Stimulated activated CD4-positive, alpha-beta T cell treated with anti-CD3 and anti-CD28 coated beads, Interleukin-2, amount 100 ng/mL, for 48 hours (primary cell): Measurements from ENCODE around the gene MAGEA2.
"Not testable (repeated sequence)": the region's sequence is repeated elsewhere in the genome, so short reads cannot be mapped to it uniquely, and the experiment has no call there.

Source experiments
- DNase-seq, 2 donors: peaks; one replicate each; pipeline ENCODE4 v3.0.0-alpha.2; 2020

MAGEA2 gene, protein sequence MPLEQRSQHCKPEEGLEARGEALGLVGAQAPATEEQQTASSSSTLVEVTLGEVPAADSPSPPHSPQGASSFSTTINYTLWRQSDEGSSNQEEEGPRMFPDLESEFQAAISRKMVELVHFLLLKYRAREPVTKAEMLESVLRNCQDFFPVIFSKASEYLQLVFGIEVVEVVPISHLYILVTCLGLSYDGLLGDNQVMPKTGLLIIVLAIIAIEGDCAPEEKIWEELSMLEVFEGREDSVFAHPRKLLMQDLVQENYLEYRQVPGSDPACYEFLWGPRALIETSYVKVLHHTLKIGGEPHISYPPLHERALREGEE

GRCh38 chrX:152753686-152754650 lies at the start of gene MAGEA2:
Gene MAGEA2, minus strand, starts transcription at chrX:152753842. Its CDS starts 2,479 bp downstream, at chrX:152751363.
- not testable (repeated sequence) for DNase-seq

GRCh38 chrX:152798945-152799344 lies 45.3 kb upstream of the MAGEA2 start:
- no peak for DNase-seq

- DNase-seq, result not testable (repeated sequence)
Measured at GRCh38 chrX:152787062-152787461, 33.4 kb upstream of the MAGEA2 start.

- not testable (repeated sequence) for DNase-seq
Measured at GRCh38 chrX:152769549-152770289, 16.1 kb upstream of the MAGEA2 start, which contains the start of gene MAGEA6. Gene MAGEA6, minus strand, starts transcription at chrX:152769689. Its CDS starts 2,039 bp downstream, at chrX:152767650.

DNA sequence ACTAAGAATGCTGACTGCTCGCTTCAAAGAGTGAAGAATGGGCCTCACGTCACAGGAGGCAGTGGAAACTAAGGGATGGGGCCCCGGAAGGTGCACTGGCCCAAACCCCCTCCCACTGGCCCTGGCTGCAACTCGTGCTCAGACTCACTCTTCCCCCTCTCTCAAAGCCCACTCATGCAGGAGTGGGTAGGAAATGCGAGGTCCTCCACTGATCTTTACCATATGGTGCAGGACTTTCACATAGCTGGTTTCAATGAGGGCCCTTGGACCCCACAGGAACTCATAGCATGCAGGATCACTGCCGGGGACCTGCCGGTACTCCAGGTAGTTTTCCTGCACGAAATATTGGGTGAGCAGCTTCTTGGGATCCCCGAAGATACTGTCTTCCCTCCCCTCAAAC lies 12.9 kb upstream of the MAGEA2 start:
- not testable (repeated sequence) for DNase-seq

DNA sequence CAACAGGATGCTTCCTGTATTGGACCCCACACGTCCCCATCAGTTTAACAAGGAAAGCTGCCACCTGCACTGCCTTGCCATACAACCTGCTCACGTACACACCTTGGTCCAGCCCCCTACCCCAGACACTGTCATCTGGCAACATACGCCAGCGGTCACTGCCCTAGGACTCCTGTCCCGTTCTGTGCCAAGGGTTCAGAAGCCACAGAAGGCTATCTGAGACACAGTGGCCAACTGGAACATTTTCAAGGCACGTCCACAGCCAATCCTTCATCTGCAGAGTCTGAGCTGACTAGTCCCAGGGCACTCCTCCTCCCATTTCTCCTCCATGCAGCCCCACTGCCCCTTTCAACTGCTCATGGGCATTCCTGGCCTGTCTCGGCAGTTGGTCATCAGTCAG lies 7.9 kb upstream of the MAGEA2 start:
- not testable (repeated sequence) for DNase-seq

DNA sequence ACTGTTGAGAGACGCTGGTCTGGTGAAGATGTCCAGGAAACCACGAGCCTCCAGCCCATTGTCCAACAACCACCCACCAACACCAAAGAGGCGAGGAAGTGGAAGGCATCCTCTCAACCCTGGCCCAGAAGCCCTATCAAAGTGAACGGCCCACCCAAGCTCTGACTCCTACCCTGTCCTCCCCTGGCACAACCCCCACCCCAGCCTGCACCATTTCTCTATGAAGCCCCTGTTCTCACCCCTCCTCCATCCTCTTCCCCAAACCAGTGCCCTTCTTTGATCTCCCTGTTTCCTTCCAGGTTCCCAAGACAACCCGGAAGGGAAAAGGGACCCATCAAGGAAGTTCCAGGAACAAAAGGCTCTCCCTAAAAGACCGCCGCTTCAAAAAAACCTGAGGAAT lies 5.9 kb upstream of the MAGEA2 start:
- not testable (repeated sequence) for DNase-seq

- DNase-seq, result not testable (repeated sequence)
Measured at GRCh38 chrX:152758918-152759317, 5.3 kb upstream of the MAGEA2 start, which contains the start of gene CSAG3. Gene CSAG3, plus strand, starts transcription at chrX:152759218.

- not testable (repeated sequence) for DNase-seq
Measured at GRCh38 chrX:152754871-152755270, 1.2 kb upstream of the MAGEA2 start.

DNA sequence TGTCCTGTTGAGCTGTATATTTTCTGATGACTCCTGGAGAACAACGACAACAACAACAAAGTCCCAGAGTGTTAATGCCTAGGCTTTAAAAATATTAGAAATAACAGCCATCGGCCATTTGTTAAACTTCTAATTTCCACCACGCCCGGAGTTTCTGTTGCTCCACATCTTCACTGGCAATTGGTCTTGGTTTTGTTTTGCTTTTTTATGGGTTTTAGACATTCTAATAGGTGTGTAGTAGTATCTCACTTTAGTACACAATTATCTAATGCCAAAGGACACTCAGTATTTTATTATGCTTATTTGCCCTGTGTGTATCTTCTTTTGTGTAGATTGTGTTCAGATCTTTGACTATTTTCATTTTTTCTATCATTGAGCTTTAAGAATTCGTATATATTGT lies 15.1 kb downstream of the MAGEA2 start:
- DNase-seq, result no peak

DNA sequence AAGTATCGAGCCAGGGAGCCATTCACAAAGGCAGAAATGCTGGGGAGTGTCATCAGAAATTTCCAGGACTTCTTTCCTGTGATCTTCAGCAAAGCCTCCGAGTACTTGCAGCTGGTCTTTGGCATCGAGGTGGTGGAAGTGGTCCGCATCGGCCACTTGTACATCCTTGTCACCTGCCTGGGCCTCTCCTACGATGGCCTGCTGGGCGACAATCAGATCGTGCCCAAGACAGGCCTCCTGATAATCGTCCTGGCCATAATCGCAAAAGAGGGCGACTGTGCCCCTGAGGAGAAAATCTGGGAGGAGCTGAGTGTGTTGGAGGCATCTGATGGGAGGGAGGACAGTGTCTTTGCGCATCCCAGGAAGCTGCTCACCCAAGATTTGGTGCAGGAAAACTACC lies 17.1 kb downstream of the MAGEA2 start:
- not testable (repeated sequence) for DNase-seq

GRCh38 chrX:152735860-152736511 lies 17.7 kb downstream of the MAGEA2 start:
- DNase-seq, result no peak

DNA sequence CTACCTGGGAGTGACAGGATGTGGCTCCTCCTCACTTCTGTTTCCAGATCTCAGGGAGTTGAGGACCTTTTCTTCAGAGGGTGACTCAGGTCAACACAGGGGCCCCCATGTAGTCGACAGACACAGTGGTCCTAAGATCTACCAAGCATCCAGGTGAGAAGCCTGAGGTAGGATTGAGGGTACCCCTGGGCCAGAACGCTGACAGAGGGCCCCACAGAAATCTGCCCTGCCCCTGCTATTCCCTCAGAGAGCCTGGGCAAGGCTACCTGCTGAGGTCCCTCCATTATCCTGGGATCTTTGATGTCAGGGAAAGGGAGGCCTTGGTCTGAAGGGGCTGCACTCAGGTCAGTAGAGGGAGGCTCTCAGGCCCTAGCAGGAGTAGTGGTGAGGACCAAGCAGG lies 18.5 kb downstream of the MAGEA2 start:
- no peak for DNase-seq

- not testable (repeated sequence) for DNase-seq
Measured at GRCh38 chrX:152734143-152734858, 19.3 kb downstream of the MAGEA2 start.

GRCh38 chrX:152733261-152733975 lies 20.2 kb downstream of the MAGEA2 start, which contains the start of the genes CSAG1 and MAGEA12:
Gene CSAG1, minus strand, starts transcription at chrX:152733721. Its CDS starts 1,261 bp downstream, at chrX:152732460.
Gene MAGEA12, plus strand, starts transcription at chrX:152733757. Its CDS starts 2,405 bp downstream, at chrX:152736162.
- no peak for DNase-seq

- DNase-seq, result no peak
Measured at GRCh38 chrX:152725409-152725808, 28.2 kb downstream of the MAGEA2 start.

DNA sequence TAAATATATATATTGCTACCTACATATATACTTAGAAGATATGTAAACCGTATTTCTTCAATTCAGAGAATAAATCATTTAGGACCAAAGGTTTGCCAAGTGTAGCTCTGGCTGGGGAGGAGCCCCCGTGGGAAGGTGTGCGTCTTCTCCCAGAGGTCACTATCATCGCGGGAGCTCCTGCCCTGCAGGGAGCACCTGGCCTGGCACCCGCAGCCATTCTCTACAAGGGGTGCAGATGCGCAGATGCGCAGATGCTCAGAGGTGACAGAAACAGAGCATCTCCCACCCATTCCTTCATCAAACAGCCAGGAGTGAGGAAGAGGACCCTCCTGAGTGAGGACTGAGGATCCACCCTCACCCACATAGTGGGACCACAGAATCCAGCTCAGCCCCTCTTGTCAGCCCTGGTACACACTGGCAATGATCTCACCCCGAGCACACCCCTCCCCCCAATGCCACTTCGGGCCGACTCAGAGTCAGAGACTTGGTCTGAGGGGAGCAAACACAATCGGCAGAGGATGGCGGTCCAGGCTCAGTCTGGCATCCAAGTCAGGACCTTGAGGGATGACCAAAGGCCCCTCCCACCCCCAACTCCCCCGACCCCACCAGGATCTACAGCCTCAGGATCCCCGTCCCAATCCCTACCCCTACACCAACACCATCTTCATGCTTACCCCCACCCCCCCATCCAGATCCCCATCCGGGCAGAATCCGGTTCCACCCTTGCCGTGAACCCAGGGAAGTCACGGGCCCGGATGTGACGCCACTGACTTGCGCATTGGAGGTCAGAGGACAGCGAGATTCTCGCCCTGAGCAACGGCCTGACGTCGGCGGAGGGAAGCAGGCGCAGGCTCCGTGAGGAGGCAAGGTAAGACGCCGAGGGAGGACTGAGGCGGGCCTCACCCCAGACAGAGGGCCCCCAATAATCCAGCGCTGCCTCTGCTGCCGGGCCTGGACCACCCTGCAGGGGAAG lies 39.5 kb downstream of the MAGEA2 start, which contains the start of gene MAGEA2B:
Gene MAGEA2B (plus strand): TSS at position 814 of the 973 bp plus-strand sequence. CDS start 2,479 bp downstream, outside the sequence.
- not testable (repeated sequence) for DNase-seq

DNA sequence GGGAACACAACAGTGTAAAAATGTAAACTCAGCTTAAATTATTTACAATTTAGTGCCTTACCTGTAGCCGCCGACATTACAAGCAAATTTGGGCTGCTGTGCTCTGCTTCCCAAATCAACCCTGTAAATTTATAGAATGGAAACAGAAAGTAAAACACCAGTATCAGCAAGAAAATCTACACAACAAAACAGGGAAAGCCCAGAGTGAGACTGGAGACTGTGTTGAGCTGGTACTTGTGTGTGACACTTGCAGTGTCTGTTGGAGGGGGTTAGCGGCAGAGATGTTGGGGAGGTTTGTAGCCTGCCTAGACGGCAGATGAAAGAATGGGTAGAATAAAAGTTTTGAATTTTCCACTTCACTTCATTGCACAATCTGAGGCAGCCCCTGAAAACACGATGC lies 40.4 kb downstream of the MAGEA2 start:
- DNase-seq, result not testable (repeated sequence)

DNA sequence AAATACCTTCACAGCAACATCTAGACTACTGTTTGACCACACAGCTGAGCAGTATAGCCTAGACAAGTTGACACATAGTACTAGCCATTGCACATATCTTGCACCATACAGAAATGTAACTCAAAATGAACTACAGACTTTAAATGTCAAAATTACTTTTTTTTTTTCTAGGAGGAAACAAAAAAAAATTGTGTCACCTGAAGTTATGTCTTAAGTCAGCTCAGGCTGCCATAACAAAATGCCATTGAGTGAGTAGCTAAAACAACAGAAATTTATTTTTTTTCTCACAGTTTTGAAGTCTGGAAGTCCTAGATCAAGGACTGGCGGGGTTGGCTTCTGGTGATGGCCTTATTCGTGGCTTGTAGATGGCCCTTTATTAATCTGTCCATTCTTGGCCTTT lies 44.5 kb downstream of the MAGEA2 start, which contains the start of gene CSAG2:
Gene CSAG2 (minus strand): TSS at position 101 of the 400 bp plus-strand sequence. CDS start 161 bp downstream, outside the sequence.
- not testable (repeated sequence) for DNase-seq
